ENCODE results near the gene TSSK1B. TPM values are rescaled to one million over a fixed set of nuclear protein-coding genes. Genes with fewer than 3 reads are reported as not detected.
"Not testable (repeated sequence)": the region's sequence is repeated elsewhere in the genome, so short reads cannot be mapped to it uniquely, and the experiment has no call there.

Gene TSSK1B
- total RNA-seq, 1 experiment from 2014 or later: 0.33 TPM

DNA sequence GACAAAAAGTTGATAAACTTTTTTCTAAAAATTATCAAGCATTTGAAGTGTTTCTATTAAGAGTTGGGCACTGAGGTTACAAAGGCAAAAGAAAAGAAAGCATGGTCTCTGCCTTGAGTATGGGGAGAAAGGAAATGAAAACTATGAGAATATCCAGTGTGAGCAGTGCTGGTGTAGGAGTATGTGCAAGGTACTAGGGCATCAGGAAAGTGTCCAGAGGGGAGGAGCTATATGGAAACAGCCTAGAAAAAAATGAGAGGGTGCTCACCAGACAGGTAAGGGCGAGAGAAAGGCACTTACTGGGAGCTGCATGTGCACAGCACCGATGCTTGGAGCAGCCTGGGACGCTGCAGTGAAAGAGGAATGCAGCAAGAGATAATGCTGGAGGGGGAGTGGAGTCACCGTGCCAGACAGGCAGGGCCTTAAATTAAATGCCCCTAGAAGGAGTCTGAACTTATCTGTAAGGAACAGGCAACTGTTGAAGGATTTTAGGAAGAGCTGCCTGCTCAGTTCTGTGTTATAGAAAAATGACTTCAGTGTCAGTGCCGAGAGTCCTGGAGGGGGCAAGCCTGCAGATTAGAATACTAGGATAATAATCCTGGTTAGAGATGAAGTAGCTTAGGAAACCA lies 39.4 kb upstream of the TSSK1B start:
- Histone ChIP-seq H3K9ac (ENCODE audit: low read length) (no peak overlapping the region), H2AFZ (ENCODE audit: low read length) (no peak overlapping the region), H3K4me3 (ENCODE audit: low read length) (no peak overlapping the region), H3K36me3 (ENCODE audit: low read depth, low read length) (no peaks in the 10 kb centered on the region), H3K79me2 (ENCODE audit: low read length) (no peaks in the 10 kb centered on the region), H3K27me3 (ENCODE audit: low read length) (no peaks in the 10 kb centered on the region), H3K4me2 (ENCODE audit: low read length) (no peak overlapping the region), H4K20me1 (ENCODE audit: low read length) (no peaks in the 10 kb centered on the region), H3K9me2 (replicated peaks; ENCODE audit: low read length) (no peaks in the 10 kb centered on the region), H3K27ac (ENCODE audit: low read length) (no peak overlapping the region), H3K9me3 (ENCODE audit: low read length) (no peaks in the 10 kb centered on the region), H3K4me1 (ENCODE audit: insufficient read depth, low read length) (no peaks in the 10 kb centered on the region), H3F3A (ENCODE audit: low read length, unreplicated experiment) (no peaks in the 10 kb centered on the region)
- POLR2A ChIA-PET (ENCODE audit: unreplicated experiment): interaction anchor here (0.5 to 0.7 kb wide), 2 partner anchors 9 to 29 kb away, joined by 3 to 4 read pairs; no protein-coding TSS in a partner anchor
- BruUV-seq (replicated peaks): no TSS peak
- DNase-seq (no peak), ATAC-seq (no peak)
- TF ChIP-seq EZH2 (IDR thresholded peaks at IDR 0.05; ENCODE audit: low read length, unreplicated experiment) (no peak), EZH2phosphoT487 (IDR thresholded peaks at IDR 0.05; ENCODE audit: borderline replicate concordance, low read length) (no peak), CTCF (conservative IDR thresholded peaks at IDR 0.05; ENCODE audit: low read depth, low read length) (no peak)
- CTCF ChIA-PET: interaction anchor here (0.6 kb wide), 1 partner anchor 95 kb away, joined by 3 read pairs; no protein-coding TSS in a partner anchor
- intact Hi-C loops (cut with micrococcal nuclease): no loop called here

- Histone ChIP-seq H3K9ac (ENCODE audit: low read length) (no peak overlapping the region), H3K4me3 (ENCODE audit: low read length) (no peak overlapping the region), H3K9me2 (replicated peaks; ENCODE audit: low read length) (no peaks in the 10 kb centered on the region), H3F3A (ENCODE audit: low read length, unreplicated experiment) (no peaks in the 10 kb centered on the region), H3K9me3 (ENCODE audit: low read length) (no peaks in the 10 kb centered on the region), H3K4me2 (ENCODE audit: low read length) (no peak overlapping the region), H3K4me1 (ENCODE audit: insufficient read depth, low read length) (no peaks in the 10 kb centered on the region), H3K36me3 (ENCODE audit: low read depth, low read length) (no peaks in the 10 kb centered on the region), H4K20me1 (ENCODE audit: low read length) (no peaks in the 10 kb centered on the region), H2AFZ (ENCODE audit: low read length) (no peak overlapping the region), H3K27me3 (ENCODE audit: low read length) (no peaks in the 10 kb centered on the region), H3K79me2 (ENCODE audit: low read length) (no peaks in the 10 kb centered on the region), H3K27ac (ENCODE audit: low read length) (no peak overlapping the region)
- ChIA-PET CTCF (no interaction called here), POLR2A (ENCODE audit: unreplicated experiment) (no interaction called here)
- no peak for ATAC-seq
- no peak for DNase-seq
- no TSS peak for BruUV-seq (replicated peaks)
- TF ChIP-seq EZH2 (IDR thresholded peaks at IDR 0.05; ENCODE audit: low read length, unreplicated experiment) (no peak), CTCF (conservative IDR thresholded peaks at IDR 0.05; ENCODE audit: low read depth, low read length) (no peak), EZH2phosphoT487 (IDR thresholded peaks at IDR 0.05; ENCODE audit: borderline replicate concordance, low read length) (no peak)
- intact Hi-C loops (cut with micrococcal nuclease): no loop called here
Measured at GRCh38 chr5:113463032-113463431, 28.2 kb upstream of the TSSK1B start.

DNA sequence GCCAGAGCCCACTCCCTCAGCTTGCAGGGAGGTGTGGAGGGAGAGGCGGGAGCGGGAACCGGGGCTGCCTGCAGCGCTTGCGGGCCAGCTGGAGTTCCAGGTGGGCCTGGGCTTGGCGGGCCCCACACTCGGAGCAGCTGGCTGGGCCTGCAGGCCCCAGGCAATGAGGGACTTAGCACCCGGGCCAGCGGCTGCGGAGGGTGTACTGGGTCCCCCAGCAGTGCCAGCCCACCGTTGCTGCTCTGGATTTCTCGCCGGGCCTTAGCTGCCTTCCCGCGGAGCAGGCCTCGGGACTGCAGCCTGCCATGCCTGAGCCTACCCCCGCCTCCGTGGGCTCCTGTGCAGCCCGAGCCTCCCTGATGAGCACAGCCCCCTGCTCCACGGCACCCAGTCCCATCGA lies 22.3 kb upstream of the TSSK1B start:
- H3K36me3 ChIP-seq (ENCODE audit: low read depth, low read length); H2AFZ ChIP-seq (ENCODE audit: low read length); H3K9me2 ChIP-seq (replicated peaks; ENCODE audit: low read length); BruUV-seq (replicated peaks); H3K9ac ChIP-seq (ENCODE audit: low read length); H3K4me3 ChIP-seq (ENCODE audit: low read length); intact Hi-C loops (cut with micrococcal nuclease); H3K27me3 ChIP-seq (ENCODE audit: low read length); H3K4me1 ChIP-seq (ENCODE audit: insufficient read depth, low read length); H3K27ac ChIP-seq (ENCODE audit: low read length); POLR2A ChIA-PET (ENCODE audit: unreplicated experiment); H3F3A ChIP-seq (ENCODE audit: low read length, unreplicated experiment); H4K20me1 ChIP-seq (ENCODE audit: low read length); CTCF ChIA-PET; H3K79me2 ChIP-seq (ENCODE audit: low read length); H3K9me3 ChIP-seq (ENCODE audit: low read length); DNase-seq; ATAC-seq; H3K4me2 ChIP-seq (ENCODE audit: low read length): not testable (repeated sequence)

Data from PC-3 (cell line).